ENCODE data around the gene SAXO1.

DNA sequence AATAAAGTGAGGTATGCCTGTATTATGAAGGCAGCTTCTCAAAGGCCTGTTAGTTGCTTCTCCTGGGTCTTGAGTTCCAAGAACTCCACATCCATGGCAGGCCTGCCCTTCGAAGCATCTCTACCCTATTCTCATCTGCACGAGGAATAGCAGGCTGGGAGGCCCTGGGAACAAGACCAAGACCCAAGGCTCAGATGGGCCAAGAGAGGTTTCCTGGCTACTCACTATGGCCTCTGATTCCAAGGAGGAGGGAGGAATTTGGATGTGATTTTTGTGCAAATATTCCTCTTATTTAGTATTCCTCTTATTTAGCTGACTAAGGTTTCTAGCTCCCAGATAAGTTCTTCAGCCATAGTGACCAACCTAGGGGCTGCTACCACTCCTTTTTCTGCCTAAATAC lies 151.3 kb downstream of the SAXO1 start:
- TF ChIP-seq POLR2A (IDR thresholded peaks at IDR 0.05) = no peak
- TF ChIP-seq, protein P1, sequence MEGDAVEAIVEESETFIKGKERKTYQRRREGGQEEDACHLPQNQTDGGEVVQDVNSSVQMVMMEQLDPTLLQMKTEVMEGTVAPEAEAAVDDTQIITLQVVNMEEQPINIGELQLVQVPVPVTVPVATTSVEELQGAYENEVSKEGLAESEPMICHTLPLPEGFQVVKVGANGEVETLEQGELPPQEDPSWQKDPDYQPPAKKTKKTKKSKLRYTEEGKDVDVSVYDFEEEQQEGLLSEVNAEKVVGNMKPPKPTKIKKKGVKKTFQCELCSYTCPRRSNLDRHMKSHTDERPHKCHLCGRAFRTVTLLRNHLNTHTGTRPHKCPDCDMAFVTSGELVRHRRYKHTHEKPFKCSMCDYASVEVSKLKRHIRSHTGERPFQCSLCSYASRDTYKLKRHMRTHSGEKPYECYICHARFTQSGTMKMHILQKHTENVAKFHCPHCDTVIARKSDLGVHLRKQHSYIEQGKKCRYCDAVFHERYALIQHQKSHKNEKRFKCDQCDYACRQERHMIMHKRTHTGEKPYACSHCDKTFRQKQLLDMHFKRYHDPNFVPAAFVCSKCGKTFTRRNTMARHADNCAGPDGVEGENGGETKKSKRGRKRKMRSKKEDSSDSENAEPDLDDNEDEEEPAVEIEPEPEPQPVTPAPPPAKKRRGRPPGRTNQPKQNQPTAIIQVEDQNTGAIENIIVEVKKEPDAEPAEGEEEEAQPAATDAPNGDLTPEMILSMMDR (IDR thresholded peaks at IDR 0.05) = no peak

All from sigmoid colon (tissue), 3 donors.